ENCODE measurements around the gene ITGA3. TPM values are rescaled to one million over a fixed set of nuclear protein-coding genes. Genes with fewer than 3 reads are reported as not detected.

The ITGA3 gene
- polyA plus RNA-seq (2014; cell fraction: cytosol; rRNA removed), result 0.78 and 1.8 TPM in 2 replicates
- polyA plus RNA-seq (2014; cell fraction: nucleus; rRNA removed), result 1.8 and 3.1 TPM in 2 replicates

DNA sequence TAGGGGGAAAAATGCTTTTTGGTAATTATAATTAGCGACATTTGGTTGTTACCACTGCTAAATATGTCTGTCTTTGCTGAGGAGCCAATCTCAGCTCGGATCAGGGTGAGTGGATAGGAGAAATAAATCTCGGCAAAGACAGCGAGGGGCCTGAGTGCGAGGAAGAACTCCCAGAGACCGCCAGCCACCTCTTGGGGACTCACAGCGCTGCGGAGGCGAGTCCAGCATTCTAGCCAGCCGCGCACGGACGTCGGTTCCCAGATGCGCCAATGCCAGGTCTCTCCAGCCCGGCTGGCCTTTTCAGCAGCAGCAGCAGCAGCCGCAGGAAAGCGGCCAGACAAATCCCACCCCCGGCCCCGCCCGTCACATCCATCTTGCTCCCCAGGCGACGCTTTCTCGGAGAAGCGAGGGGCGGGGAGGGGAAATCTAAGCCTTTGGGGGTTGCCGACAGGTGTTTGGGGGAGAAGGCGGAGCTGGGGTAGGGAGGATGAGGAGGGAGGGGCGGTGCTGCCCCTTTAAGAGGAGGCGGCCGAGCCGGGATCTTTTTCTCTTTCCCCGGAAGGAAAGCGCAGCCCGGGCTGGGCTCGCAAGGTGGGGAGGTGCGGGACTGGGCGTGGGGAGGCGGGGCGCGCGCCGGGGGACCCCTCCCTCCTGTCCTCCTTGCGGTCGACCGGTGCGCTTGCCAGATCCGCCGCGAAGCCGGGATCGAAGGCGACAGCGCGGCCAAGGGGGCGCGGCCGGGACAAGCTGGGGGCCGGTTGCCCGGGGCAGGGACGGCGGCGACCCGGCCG lies at the start of gene ITGA3:
Gene ITGA3, plus strand, starts transcription at position 685 of the 791 bp plus-strand sequence. CDS start 330 bp downstream, outside the sequence.
- peak; percentile 64 for DNase-seq (ENCODE audit: low spot score)

- DNase-seq (ENCODE audit: low spot score), result no peak
Observed at GRCh38 chr17:50009282-50009681, 46.6 kb upstream of the ITGA3 start.

GRCh38 chr17:50013079-50013478 lies 42.8 kb upstream of the ITGA3 start:
- DNase-seq (ENCODE audit: low spot score), result no peak

- no peak for DNase-seq (ENCODE audit: low spot score)
Observed at GRCh38 chr17:50014471-50015088, 41.3 kb upstream of the ITGA3 start.

GRCh38 chr17:50015146-50015545 lies 40.8 kb upstream of the ITGA3 start:
- DNase-seq (ENCODE audit: low spot score), result no peak

DNA sequence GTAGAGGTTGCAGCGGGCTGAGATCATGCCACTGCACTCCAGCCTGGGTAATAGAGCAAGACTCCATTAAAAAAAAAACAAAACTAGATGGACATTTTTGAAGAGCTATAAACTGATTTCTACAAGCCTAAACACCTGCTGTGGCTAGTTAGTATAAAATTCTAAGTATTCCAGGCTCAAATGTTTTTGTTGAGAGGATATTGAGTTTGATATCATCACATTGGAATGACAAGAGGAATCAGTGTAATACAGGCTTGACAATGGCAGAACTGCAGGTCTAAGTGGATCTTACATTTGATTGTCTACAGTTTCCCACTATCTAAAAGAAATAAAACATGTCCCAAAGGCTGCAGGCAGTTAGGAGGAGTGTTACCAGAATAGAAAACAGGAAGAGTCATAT lies 37.0 kb upstream of the ITGA3 start:
- no peak for DNase-seq (ENCODE audit: low spot score)

- DNase-seq (ENCODE audit: low spot score), result no peak
Observed at GRCh38 chr17:50020841-50021599, 34.9 kb upstream of the ITGA3 start.

DNA sequence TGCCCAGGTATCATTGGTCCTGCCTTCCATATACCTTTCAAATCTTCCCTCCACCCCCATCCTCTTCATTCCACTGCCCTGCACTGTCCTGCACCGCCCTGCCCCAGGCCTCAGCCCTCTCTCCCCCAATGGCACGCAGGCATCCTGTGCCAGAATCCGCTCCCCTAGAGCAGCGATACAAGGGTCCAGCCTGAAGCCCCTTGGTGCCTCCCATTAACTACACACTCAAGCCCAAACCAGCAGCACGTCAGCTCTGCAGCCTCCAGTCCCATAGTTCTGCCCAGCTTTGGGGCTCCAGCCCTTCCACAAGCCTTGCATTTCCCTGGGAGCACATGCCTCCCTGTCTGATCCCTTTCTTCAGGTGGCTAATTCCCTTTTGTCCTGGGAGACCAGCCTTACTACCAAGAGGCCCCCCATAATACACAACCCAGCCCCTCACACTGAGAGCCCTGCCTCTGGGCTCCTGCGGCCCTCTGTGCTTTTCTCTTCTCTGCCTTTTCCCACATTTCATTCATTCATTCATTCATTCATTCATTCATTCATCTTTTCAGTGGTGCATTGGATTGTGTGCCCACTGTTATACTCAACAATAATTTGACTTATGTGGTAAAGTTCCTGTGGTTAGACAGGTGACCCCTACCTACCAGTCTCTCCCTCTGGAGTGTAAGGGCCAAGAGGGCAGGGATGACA lies 34.1 kb upstream of the ITGA3 start:
- DNase-seq (ENCODE audit: low spot score), result no peak

- DNase-seq (ENCODE audit: low spot score), result no peak
Observed at GRCh38 chr17:50022463-50023130, 33.3 kb upstream of the ITGA3 start.

DNA sequence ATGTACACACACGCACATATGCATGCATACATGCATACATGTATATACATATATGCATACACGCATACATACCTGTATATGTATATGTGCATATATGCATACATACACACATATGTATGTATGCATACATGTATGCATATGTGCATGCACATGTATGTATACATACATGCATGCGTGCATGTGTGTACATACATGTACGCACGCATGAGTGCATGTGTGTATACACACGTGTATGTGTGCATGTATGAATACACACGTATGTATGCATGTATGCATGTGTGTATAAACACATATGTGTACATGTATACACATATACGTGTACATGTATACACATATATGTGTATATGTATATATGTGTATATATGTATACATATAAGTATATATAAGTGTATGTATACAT lies 32.4 kb upstream of the ITGA3 start:
- DNase-seq (ENCODE audit: low spot score), result no peak

- no peak for DNase-seq (ENCODE audit: low spot score)
Observed at GRCh38 chr17:50024808-50025207, 31.1 kb upstream of the ITGA3 start.

DNA sequence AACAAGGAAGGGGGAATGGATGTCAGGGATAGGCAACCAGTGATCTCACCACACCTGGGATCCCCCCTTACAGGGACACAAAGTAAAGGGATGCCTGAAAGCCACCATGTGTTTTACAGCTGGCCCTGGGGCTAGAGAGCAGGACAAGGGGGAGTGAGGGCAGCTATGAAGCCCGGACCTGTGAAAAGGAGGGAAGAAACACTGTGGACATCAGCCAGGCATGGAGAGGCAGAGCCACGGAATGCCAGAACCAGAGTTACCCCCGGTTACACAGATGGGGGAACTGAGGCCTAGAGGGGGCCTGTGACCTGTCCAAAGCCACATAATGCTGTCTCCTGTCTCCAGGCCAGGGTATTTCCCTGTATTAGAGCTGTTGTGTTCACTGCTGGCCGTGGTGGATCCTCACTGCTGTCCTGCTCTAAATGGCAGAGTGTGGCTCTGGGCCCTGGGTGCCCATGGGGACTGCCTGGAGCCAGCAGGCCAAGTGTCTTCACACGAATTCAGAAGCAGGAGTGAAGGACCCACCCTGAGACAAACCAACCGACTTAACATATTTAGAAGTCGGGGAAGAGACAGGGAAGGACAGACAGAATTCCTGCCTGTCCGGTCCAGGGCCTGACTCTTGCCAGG lies 29.7 kb upstream of the ITGA3 start:
- DNase-seq (ENCODE audit: low spot score), result no peak

DNA sequence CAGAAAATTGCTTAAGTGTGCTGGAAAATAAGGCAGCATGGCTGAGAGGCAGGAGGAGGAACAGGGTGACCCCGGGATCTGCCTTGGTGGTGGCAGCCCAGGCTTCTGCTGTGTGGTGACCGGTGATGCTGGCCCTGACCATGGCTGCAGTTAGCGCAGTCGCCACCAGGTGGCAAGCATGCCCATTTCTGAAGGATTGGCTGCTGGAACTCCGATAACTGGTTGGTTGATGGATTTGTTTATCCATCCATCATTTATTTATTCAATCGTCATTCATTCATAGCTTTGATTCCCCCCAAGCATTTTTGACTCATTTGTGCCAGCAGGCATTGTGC lies 29.1 kb upstream of the ITGA3 start:
- DNase-seq (ENCODE audit: low spot score), result peak; percentile 63

DNA sequence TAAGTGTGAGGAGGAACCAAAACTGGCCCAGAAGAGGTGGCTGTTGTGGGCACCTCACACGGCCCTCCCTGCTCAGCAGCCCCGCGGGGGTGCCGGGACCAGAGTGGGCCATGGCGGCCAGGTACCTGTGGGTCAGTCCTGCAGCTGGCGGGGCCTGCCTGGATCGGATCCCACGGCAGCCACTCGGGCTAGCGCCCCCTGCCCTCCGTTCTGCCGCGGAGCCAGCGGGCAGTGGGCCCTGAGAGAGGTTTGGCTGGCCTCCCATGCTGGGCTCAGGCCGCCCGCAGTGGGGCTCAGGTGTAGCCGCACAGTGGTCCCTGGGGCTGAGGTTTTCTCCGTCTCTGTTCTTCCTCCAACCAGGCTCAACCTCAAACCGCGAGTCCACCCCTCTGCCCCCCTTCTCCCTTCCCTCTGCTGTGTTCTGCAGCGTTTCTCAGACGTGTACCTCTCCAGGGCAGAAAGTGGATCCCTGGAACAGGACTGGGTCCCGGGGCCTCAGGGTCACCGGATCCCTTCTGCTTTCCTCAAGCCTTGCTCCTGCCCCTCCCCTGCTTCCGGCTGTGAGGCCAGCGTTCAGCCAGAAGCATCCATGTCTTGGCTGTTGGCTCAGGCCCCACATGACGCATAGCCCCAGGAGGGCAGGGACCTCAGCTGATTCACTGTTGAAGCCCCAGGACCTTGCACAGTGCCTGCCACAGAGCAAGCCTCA lies 28.6 kb upstream of the ITGA3 start:
- DNase-seq (ENCODE audit: low spot score), result no peak

GRCh38 chr17:50027881-50028735 lies 27.8 kb upstream of the ITGA3 start:
- no peak for DNase-seq (ENCODE audit: low spot score)

- DNase-seq (ENCODE audit: low spot score), result no peak
Observed at GRCh38 chr17:50028736-50029120, 27.2 kb upstream of the ITGA3 start.

GRCh38 chr17:50029185-50029584 lies 26.7 kb upstream of the ITGA3 start:
- DNase-seq (ENCODE audit: low spot score), result no peak

GRCh38 chr17:50033316-50033715 lies 22.6 kb upstream of the ITGA3 start:
- no peak for DNase-seq (ENCODE audit: low spot score)
